ENCODE results near the gene GALNT16.

DNA sequence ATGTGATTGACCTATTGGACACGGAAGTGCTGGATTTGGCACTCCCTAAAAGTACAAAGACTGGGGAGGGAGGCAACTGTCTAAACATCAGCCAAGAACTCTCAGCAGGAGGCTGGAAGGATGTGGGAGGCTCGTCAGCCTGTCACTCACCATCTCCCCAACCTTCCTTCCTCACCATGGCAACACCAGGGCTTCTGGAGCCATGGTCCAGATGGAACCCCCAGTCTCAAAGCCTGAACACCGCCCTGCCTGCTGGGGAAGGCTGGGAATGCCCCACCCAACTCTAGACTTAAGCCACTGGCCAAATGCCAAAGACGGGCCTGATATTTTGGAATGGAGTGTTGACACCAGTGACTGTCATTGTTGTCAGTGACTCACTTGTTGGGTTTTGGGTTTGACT lies 55.3 kb downstream of the GALNT16 start:
- no peak for TF ChIP-seq POLR2A (IDR thresholded peaks at IDR 0.05)
- TF ChIP-seq, protein P1, sequence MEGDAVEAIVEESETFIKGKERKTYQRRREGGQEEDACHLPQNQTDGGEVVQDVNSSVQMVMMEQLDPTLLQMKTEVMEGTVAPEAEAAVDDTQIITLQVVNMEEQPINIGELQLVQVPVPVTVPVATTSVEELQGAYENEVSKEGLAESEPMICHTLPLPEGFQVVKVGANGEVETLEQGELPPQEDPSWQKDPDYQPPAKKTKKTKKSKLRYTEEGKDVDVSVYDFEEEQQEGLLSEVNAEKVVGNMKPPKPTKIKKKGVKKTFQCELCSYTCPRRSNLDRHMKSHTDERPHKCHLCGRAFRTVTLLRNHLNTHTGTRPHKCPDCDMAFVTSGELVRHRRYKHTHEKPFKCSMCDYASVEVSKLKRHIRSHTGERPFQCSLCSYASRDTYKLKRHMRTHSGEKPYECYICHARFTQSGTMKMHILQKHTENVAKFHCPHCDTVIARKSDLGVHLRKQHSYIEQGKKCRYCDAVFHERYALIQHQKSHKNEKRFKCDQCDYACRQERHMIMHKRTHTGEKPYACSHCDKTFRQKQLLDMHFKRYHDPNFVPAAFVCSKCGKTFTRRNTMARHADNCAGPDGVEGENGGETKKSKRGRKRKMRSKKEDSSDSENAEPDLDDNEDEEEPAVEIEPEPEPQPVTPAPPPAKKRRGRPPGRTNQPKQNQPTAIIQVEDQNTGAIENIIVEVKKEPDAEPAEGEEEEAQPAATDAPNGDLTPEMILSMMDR (IDR thresholded peaks at IDR 0.05): no peak
